ENCODE measurements around the gene TTLL8. TPM values are rescaled to one million over a fixed set of nuclear protein-coding genes. Genes with fewer than 3 reads are reported as not detected.
A peak's percentile ranks its signal among the peaks of the same experiment; 100 is the strongest.
"Not testable (repeated sequence)": the region's sequence is repeated elsewhere in the genome, so short reads cannot be mapped to it uniquely, and the experiment has no call there.

The TTLL8 gene
- total RNA-seq, 1 experiment from 2014 or later, result not detected

- TF ChIP-seq, protein P1, sequence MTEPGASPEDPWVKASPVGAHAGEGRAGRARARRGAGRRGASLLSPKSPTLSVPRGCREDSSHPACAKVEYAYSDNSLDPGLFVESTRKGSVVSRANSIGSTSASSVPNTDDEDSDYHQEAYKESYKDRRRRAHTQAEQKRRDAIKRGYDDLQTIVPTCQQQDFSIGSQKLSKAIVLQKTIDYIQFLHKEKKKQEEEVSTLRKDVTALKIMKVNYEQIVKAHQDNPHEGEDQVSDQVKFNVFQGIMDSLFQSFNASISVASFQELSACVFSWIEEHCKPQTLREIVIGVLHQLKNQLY (CRISPR knock-in tag; IDR thresholded peaks at IDR 0.05), result no peak
- TF ChIP-seq JAZF1 (CRISPR knock-in tag; IDR thresholded peaks at IDR 0.05) (no peak), E2F5 (CRISPR knock-in tag; IDR thresholded peaks at IDR 0.05) (0 out of 2 replicates have a peak, but pooled peaks have one; percentile 22), ZNF671 (CRISPR knock-in tag; IDR thresholded peaks at IDR 0.05) (no peak), ATF3 (CRISPR knock-in tag; conservative IDR thresholded peaks at IDR 0.05) (no peak), NFATC4 (CRISPR knock-in tag; IDR thresholded peaks at IDR 0.05) (no peak), ATF6 (CRISPR knock-in tag; IDR thresholded peaks at IDR 0.05) (no peak), FOXP1 (CRISPR knock-in tag; IDR thresholded peaks at IDR 0.05; ENCODE audit: borderline replicate concordance) (peak; percentile 51; the same call in 1 of the 2 replicates), ZNF263 (CRISPR knock-in tag; IDR thresholded peaks at IDR 0.05; ENCODE audit: low read depth) (no peak), MAX (CRISPR knock-in tag; IDR thresholded peaks at IDR 0.05) (peak; percentile 56; the same call in 1 of the 2 replicates), SOX15 (CRISPR knock-in tag; IDR thresholded peaks at IDR 0.05) (no peak), TEAD4 (CRISPR knock-in tag; IDR thresholded peaks at IDR 0.05) (no peak), MYBL2 (CRISPR knock-in tag; IDR thresholded peaks at IDR 0.05) (no peak), IRF1 (CRISPR knock-in tag; IDR thresholded peaks at IDR 0.05) (peak; percentile 45; the same call in 1 of the 2 replicates)
- TF ChIP-seq, protein P2, sequence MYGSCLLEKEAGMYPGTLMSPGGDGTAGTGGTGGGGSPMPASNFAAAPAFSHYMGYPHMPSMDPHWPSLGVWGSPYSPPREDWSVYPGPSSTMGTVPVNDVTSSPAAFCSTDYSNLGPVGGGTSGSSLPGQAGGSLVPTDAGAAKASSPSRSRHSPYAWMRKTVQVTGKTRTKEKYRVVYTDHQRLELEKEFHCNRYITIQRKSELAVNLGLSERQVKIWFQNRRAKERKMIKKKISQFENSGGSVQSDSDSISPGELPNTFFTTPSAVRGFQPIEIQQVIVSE (CRISPR knock-in tag; IDR thresholded peaks at IDR 0.05; ENCODE audit: borderline replicate concordance), result no peak
Observed at GRCh38 chr22:49983148-49984042, 74.7 kb downstream of the TTLL8 start (continued).

DNA sequence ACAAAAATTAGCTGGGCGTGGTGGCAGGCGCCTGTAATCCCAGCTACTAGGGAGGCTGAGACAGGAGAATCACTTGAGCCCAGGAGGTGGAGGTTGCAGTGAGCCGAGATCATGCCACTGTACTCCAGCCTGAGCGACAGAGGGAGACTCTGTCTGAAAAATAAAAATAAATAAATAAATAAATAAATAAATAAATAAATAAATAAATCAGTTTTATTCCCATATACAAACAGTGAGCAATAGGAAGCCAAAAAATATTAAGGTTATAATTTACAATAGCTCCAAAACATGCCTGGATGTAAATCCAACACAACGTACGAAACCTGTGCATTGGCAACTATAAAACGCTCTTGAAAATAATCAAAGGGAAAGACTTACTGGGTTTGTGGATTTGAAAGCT is 76.3 kb downstream of the TTLL8 start:
- CTCF ChIA-PET, result interaction anchor here (0.7 to 6.8 kb wide), 8 partner anchors 11 to 209 kb away, joined by 3 to 62 read pairs (median 8); no protein-coding TSS in a partner anchor
- peaks cover 42% of the 10 kb centered on the region for H3K27me3 Mint-ChIP-seq (ENCODE audit: low read depth)

More for the DNA sequence above, 76.3 kb downstream of the TTLL8 start:
- POLR2A ChIA-PET; H3K36me3 Mint-ChIP-seq; ATAC-seq; DNase-seq (ENCODE audit: low spot score); H3K4me1 Mint-ChIP-seq; H3K4me3 Mint-ChIP-seq; H3K27ac Mint-ChIP-seq: not testable (repeated sequence)
- peaks cover 16% of the 10 kb centered on the region for H3K9me3 Mint-ChIP-seq

Data from WTC11 (cell line).